ENCODE results near the gene GNB2.
"Not testable (repeated sequence)": the region's sequence is repeated elsewhere in the genome, so short reads cannot be mapped to it uniquely, and the experiment has no call there.

The GNB2 gene

DNA sequence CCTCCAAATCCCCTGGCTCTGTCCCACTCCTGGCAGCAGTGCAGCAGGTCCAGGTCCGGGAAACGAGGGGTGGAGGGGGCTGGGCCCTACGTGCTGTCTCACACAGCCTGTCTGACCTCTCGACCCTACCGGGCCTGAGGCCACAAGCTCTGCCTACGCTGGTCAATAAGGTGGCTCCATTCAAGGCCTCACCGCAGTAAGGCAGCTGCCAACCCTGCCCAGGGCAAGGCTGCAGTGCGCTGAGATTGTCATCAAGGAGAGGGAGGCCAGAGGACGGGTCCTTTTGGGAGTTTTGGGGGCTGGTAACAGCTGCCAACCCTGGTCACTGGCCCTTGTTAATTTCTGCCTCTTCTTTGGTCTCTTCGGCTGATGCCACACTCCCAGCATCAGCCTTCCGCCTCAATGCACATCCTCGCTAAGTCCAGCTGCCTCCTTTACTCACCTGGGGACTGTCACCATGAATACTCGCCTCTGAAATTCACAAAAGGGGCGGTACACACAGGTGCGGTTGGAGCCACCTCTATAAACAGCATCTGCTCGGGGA lies 50.3 kb downstream of the GNB2 start:
- no peak for DNase-seq (ENCODE audit: low read depth in 2 of 3, low spot score in 1 of 3)

GRCh38 chr7:100724364-100724763 lies 50.8 kb downstream of the GNB2 start:
- DNase-seq (ENCODE audit: low read depth in 2 of 3, low spot score in 1 of 3), result not testable (repeated sequence)

GRCh38 chr7:100726996-100727761 lies 53.6 kb downstream of the GNB2 start:
- no peak for DNase-seq (ENCODE audit: low read depth in 2 of 3, low spot score in 1 of 3)

- no peak for DNase-seq (ENCODE audit: low read depth in 2 of 3, low spot score in 1 of 3)
These were observed 54.7 kb downstream of the GNB2 start for GRCh38 chr7:100728196-100728595.
